HG03025 (cell line): ENCODE data around the gene TIMD4.
"Not testable (repeated sequence)": the region's sequence is repeated elsewhere in the genome, so short reads cannot be mapped to it uniquely, and the experiment has no call there.

Source experiments
- ATAC-seq: cut with Tn5 transposase; IDR thresholded peaks from one replicate; pipeline ENCODE4 v1.9.1; 2021; ENCODE audit warnings: mild to moderate bottlenecking, moderate library complexity; ENCODE audit not compliant: unreplicated experiment, low FRiP score

Gene TIMD4

GRCh38 chr5:156925767-156926166 lies 37.3 kb downstream of the TIMD4 start:
- ATAC-seq, result not testable (repeated sequence)

- ATAC-seq, result no peak
Measured at GRCh38 chr5:156922207-156922792, 40.7 kb downstream of the TIMD4 start.

- ATAC-seq, result peak; percentile 63
Measured at GRCh38 chr5:156920861-156921431, 42.1 kb downstream of the TIMD4 start.

- peak; percentile 38 for ATAC-seq
Measured at GRCh38 chr5:156920042-156920860, 42.8 kb downstream of the TIMD4 start.

- no peak for ATAC-seq
Measured at GRCh38 chr5:156918311-156918845, 44.6 kb downstream of the TIMD4 start.

- peak; percentile 13 for ATAC-seq
Measured at GRCh38 chr5:156914371-156914737, 48.7 kb downstream of the TIMD4 start.

GRCh38 chr5:156913719-156914370 lies 49.2 kb downstream of the TIMD4 start:
- peak; percentile 95 for ATAC-seq

GRCh38 chr5:156913355-156913718 lies 49.7 kb downstream of the TIMD4 start:
- ATAC-seq, result no peak

GRCh38 chr5:156912869-156913268 lies 50.2 kb downstream of the TIMD4 start:
- no peak for ATAC-seq

- ATAC-seq, result no peak
Measured at GRCh38 chr5:156909180-156909579, 53.8 kb downstream of the TIMD4 start.

- ATAC-seq, result no peak
Measured at GRCh38 chr5:156907667-156908066, 55.4 kb downstream of the TIMD4 start.

GRCh38 chr5:156906807-156907206 lies 56.2 kb downstream of the TIMD4 start:
- no peak for ATAC-seq

- no peak for ATAC-seq
Measured at GRCh38 chr5:156896546-156896945, 66.5 kb downstream of the TIMD4 start.

GRCh38 chr5:156893517-156893916 lies 69.5 kb downstream of the TIMD4 start:
- ATAC-seq, result peak; percentile 65

- ATAC-seq, result no peak
Measured at GRCh38 chr5:156892864-156893263, 70.2 kb downstream of the TIMD4 start.

- no peak for ATAC-seq
Measured at GRCh38 chr5:156892223-156892622, 70.8 kb downstream of the TIMD4 start.

- ATAC-seq, result no peak
Measured at GRCh38 chr5:156888520-156888919, 74.5 kb downstream of the TIMD4 start.

GRCh38 chr5:156883316-156883875 lies 79.6 kb downstream of the TIMD4 start:
- ATAC-seq, result no peak

- ATAC-seq, result peak; percentile 96
Measured at GRCh38 chr5:156879665-156880285, 83.3 kb downstream of the TIMD4 start.

GRCh38 chr5:156871212-156871611 lies 91.8 kb downstream of the TIMD4 start:
- no peak for ATAC-seq
